Pancreas (tissue), 10 donors: ENCODE results near the gene MLPH. TPM values are rescaled to one million over a fixed set of nuclear protein-coding genes. Genes with fewer than 3 reads are reported as not detected.

ENCODE experiments used
- ATAC-seq, 4 donors: fragments of 200-7000 bp; cut with Tn5 transposase; one replicate each; pipeline versions ENCODE4 v1.8.0 to v1.9.1; 2020; ENCODE audit warnings: mild to moderate bottlenecking in 4 of 4, moderate library complexity in 4 of 4
- DNase-seq, 6 donors: peaks; one replicate each; pipeline ENCODE4 v3.0.0-alpha.2; 2020
- FAIRE-seq: peaks from 2 replicates; lab custom pipeline; 2012; peaks lifted over from hg19 to GRCh38; lab: Jason Lieb, UNC
- H3K27ac ChIP-seq, 4 donors: fragments of 200-600 bp; sonication (generic); 1 replicate in 3 of 4; 2 replicates in 1 of 4; pipeline versions ENCODE4 v1.5.0 to v1.8.0; 2020
- H3K27me3 ChIP-seq, 4 donors: fragments of 200-600 bp; one replicate each; pipeline ENCODE4 v1.8.0; 2021
- H3K36me3 ChIP-seq, 3 donors: fragments of 200-600 bp; sonication (generic) in 1 of 3; one replicate each; pipeline versions ENCODE4 v1.5.0 to v1.8.0; 2020 to 2021
- H3K4me1 ChIP-seq, 3 donors: fragments of 200-600 bp; one replicate each; pipeline ENCODE4 v1.8.0; 2021
- H3K4me3 ChIP-seq, 4 donors: fragments of 200-600 bp; sonication (generic) in 2 of 4; one replicate each; pipeline versions ENCODE4 v1.5.0 to v1.8.0; 2020 to 2021
- H3K9me3 ChIP-seq, 4 donors: fragments of 200-600 bp; one replicate each; pipeline ENCODE4 v1.8.0; 2021
- CTCF ChIP-seq, 4 donors: fragments of 200-600 bp; sonication (generic) in 3 of 4; IDR thresholded peaks; one replicate each; pipeline versions ENCODE4 v1.5.0 to v1.8.0; 2021; ENCODE audit warnings: antibody characterized with exemption in 4 of 4
- WGBS, 2 donors: extraction: QIAGEN DNeasy Blood & Tissue Kit; methylation state at CpG; one replicate each; pipeline ENCODE4 v1.1.7; 2013; 5-methylcytosine and 5-hydroxymethylcytosine counted together
- intact Hi-C, 3 donors: fragments of 100-400 bp; cut with DNase I; formaldehyde crosslinking; loops; one replicate each; pipeline versions ENCODE4 v1.11.1 to v1.14.2; 2022
- polyA plus RNA-seq, 2 donors: library from polyadenylated mRNA; stranded (reverse); fragments of 200-250 nt; gene quantifications; one replicate each; pipeline ENCODE4 v1.2.3, GENCODE V29; 2013
- total RNA-seq, 6 donors: library from RNA; stranded (reverse); fragmentation: NEBNext Ultra II Directional in 4 of 6; extraction: Animal tissue kit (Norgen Biotek cat#: 25700) in 4 of 6; gene quantifications; one replicate each; pipeline versions ENCODE4 v1.2.1 to v1.2.4, GENCODE V29; 2021 to 2023
- donor health status: healthy with polysubstance abuse.
- donor health status: DM: no; HTN: no; CAD: no; lungs with moderate emphysema.
- donor health status: DM: no; HTN: no; CAD: no.
- donor health status: control.
- donor health status: control.
- donor health status: Bipolar disorder and iron deficiency.
- donor health status: DM: yes; HTN: yes; CAD: no.
- donor health status: DM: no; HTN: no; CAD: no.
- donor health status: DM: no; HTN: no; CAD: no.
- donor health status: DM: yes; HTN: yes; CAD: no.

Gene MLPH
- total and polyA plus RNA-seq, 8 donors = 6.2 to 45.2 (median 19.3) TPM

GRCh38 chr2:237570776-237571335, 83.8 kb downstream of the MLPH start:
- no peaks in the 10 kb centered on the region for H3K9me3 ChIP-seq
- FAIRE-seq = no peak
- 86 to 91% methylated on average over 9 of the region's 9 CpGs for WGBS, 2 donors
- TF ChIP-seq CTCF (IDR thresholded peaks at IDR 0.05) = no peak
- H3K4me1 ChIP-seq = peaks cover 0 to 7% (median 6%) of the 10 kb centered on the region in 3 donors
- no peak overlapping the region for H3K27ac ChIP-seq
- no peak for ATAC-seq
- DNase-seq = peak in 1 of 6 donors; percentile 54
- no peak overlapping the region for H3K4me3 ChIP-seq
- intact Hi-C loops = loop anchor here in 2 of 3 donors (5.0 to 10.0 kb wide), 4 partner anchors 59 to 416 kb away; no protein-coding TSS in a partner anchor
- H3K27me3 ChIP-seq = no peaks in the 10 kb centered on the region
- H3K36me3 ChIP-seq = no peaks in the 10 kb centered on the region

GRCh38 chr2:237571551-237571950, 84.5 kb downstream of the MLPH start:
- ATAC-seq = peak in 1 of 4 donors; percentile 4
- intact Hi-C loops = loop anchor here in 2 of 3 donors (5.0 to 10.0 kb wide), 4 partner anchors 59 to 417 kb away; no protein-coding TSS in a partner anchor
- Histone ChIP-seq H3K4me1 (peaks cover 0 to 7% (median 6%) of the 10 kb centered on the region in 3 donors), H3K9me3 (no peaks in the 10 kb centered on the region), H3K27me3 (no peaks in the 10 kb centered on the region), H3K36me3 (peaks cover 0 to 3% (median 0%) of the 10 kb centered on the region in 3 donors), H3K27ac (no peak overlapping the region), H3K4me3 (no peak overlapping the region)
- peak in 1 of 6 donors; percentile 44 for DNase-seq
- no peak for FAIRE-seq
- 91 to 94% methylated on average over 7 of the region's 7 CpGs for WGBS, 2 donors
- TF ChIP-seq CTCF (IDR thresholded peaks at IDR 0.05) = no peak

DNA sequence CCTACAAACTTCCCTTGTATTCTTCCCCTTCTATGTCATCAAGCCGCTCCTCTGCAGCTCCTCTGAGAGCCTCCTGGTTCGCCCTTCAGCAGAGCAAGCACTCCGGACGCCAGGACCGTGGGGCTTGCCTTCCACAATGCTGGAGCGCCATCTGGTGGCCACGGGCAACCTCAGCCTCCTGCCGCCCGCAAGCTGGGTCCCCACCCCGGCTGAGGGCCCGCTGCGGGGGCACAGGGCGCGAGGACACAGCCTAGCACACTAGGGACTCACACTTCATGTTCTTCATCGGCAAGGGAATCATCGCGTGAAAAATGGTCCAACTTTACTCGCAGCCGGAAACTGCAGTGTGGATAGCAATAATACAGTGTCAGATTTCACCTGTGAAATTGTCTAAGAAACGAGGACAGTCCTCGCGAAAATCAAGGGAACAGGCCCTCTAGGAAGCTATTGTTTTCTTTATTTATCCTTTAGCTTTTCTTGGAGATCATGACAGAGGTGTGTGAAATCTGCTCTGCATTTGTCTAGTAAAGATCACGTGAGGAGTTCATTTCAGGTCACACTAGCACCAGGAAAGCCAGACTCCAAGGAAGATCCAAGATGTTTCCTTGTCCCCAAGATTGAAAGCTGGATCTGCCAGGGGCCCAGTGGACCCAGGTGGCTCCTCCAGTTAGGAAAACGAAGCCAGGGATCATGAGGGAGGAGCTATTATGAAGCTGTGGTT, 85.1 kb downstream of the MLPH start:
- ATAC-seq (peak; percentile 91 to 97 (median 96)), DNase-seq (peak; percentile 79 to 99 (median 91)), FAIRE-seq (no peak)
- intact Hi-C loops = loop anchor here in 2 of 3 donors (5.0 to 10.0 kb wide), 4 partner anchors 60 to 417 kb away; no protein-coding TSS in a partner anchor
- WGBS, 2 donors = 8% methylated on average over 23 to 24 of the region's 24 CpGs
- H3K4me3 ChIP-seq = no peak overlapping the region
- H3K4me1 ChIP-seq = peaks cover 0 to 7% (median 6%) of the 10 kb centered on the region in 3 donors
- H3K36me3 ChIP-seq = peaks cover 0 to 9% (median 6%) of the 10 kb centered on the region in 3 donors
- H3K9me3 ChIP-seq = no peaks in the 10 kb centered on the region
- H3K27me3 ChIP-seq = no peaks in the 10 kb centered on the region
- no peak overlapping the region for H3K27ac ChIP-seq
- TF ChIP-seq CTCF (IDR thresholded peaks at IDR 0.05) = peak; percentile 97 to 98 (median 98)

DNA sequence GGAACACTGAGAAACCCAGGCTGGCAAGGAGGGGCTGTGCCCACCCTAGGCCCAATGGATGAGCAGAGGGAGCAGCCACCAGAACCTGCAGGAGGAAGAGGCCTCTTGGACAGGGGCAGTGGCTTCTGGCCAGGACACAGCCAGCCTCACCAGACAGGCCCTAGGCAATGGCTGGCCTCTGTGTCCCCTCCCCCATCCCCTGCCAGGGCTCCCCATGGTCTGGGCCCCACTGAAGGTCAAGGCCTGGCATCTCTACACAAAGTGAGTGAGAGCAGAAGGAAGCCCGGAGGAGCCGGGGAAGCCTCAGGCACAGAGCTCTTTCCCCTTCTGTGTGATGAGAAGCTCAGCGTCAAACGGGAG, 85.7 kb downstream of the MLPH start:
- Histone ChIP-seq H3K27ac (no peak overlapping the region), H3K36me3 (peaks cover 0 to 15% (median 8%) of the 10 kb centered on the region in 3 donors), H3K27me3 (no peaks in the 10 kb centered on the region), H3K9me3 (no peaks in the 10 kb centered on the region), H3K4me3 (no peak overlapping the region), H3K4me1 (peaks cover 0 to 7% (median 6%) of the 10 kb centered on the region in 3 donors)
- 57 to 64% methylated on average over 4 of the region's 4 CpGs for WGBS, 2 donors
- DNase-seq (peak in 1 of 6 donors; percentile 48), ATAC-seq (peak in 1 of 4 donors; percentile 6), FAIRE-seq (no peak)
- TF ChIP-seq CTCF (IDR thresholded peaks at IDR 0.05) = no peak
- intact Hi-C loops = loop anchor here in 2 of 3 donors (5.0 to 10.0 kb wide), 4 partner anchors 60 to 418 kb away; no protein-coding TSS in a partner anchor
